Lower leg skin (tissue), 3 donors: Measurements from ENCODE around the gene HSP90AA1.

ENCODE experiments used
- CTCF ChIP-seq, 3 donors: fragments of 450-650 bp; IDR thresholded peaks; one replicate each; pipeline ENCODE4 v1.5.1; 2016; ENCODE audit warnings: antibody characterized with exemption in 3 of 3, mild to moderate bottlenecking in 3 of 3, moderate library complexity in 2 of 3
- POLR2A ChIP-seq, 2 donors: fragments of 450-650 bp; IDR thresholded peaks; one replicate each; pipeline ENCODE4 v1.6.1; 2016 to 2017; ENCODE audit warnings: antibody characterized with exemption in 2 of 2, mild to moderate bottlenecking in 1 of 2, moderate library complexity in 1 of 2

- TF ChIP-seq CTCF (IDR thresholded peaks at IDR 0.05) (no peak), POLR2A (IDR thresholded peaks at IDR 0.05) (no peak)
Observed at GRCh38 chr14:102095871-102096568, 9.2 kb upstream of the HSP90AA1 start.
